Endothelial cell of umbilical vein (primary cell): ENCODE data around the gene TTYH2.

ENCODE experiments used
- CTCF ChIP-seq, 2 donors: IDR thresholded peaks; 1 replicate in 1 of 2; 2 replicates in 1 of 2; pipeline ENCODE4 v1.5.1; 2011; ENCODE audit warnings: low read length in 2 of 2, mild to moderate bottlenecking in 2 of 2, moderate library complexity in 2 of 2, control low read depth in 1 of 2, inconsistent platforms in 1 of 2, low read depth in 1 of 2; ENCODE audit not compliant: insufficient read depth in 1 of 2; ENCODE audit errors: extremely low read depth in 1 of 2
- FOS ChIP-seq: IDR thresholded peaks from 2 replicates; pipeline ENCODE4 v1.6.1; 2011; ENCODE audit warnings: mild to moderate bottlenecking, low read length, moderate library complexity, borderline replicate concordance; ENCODE audit not compliant: insufficient read depth
- POLR2AphosphoS5 ChIP-seq: IDR thresholded peaks from 2 replicates; pipeline ENCODE4 v1.6.1; 2012; ENCODE audit warnings: low read depth, mild to moderate bottlenecking, control low read depth, low read length, moderate library complexity; ENCODE audit not compliant: insufficient read depth

- TF ChIP-seq CTCF (IDR thresholded peaks at IDR 0.05; ENCODE audit: extremely low read depth in 1 of 2, insufficient read depth in 1 of 2, low read depth in 1 of 2, low read length in 2 of 2), result no peak
- no peak for TF ChIP-seq FOS
- TF ChIP-seq POLR2AphosphoS5, result no peak
Measured at GRCh38 chr17:74270333-74270732, 57.0 kb downstream of the TTYH2 start.
